ENCODE data around the gene APOBEC2. TPM values are rescaled to one million over a fixed set of nuclear protein-coding genes. Genes with fewer than 3 reads are reported as not detected.

Gene APOBEC2
- total RNA-seq, 1 donor from 2014 or later = not detected

DNA sequence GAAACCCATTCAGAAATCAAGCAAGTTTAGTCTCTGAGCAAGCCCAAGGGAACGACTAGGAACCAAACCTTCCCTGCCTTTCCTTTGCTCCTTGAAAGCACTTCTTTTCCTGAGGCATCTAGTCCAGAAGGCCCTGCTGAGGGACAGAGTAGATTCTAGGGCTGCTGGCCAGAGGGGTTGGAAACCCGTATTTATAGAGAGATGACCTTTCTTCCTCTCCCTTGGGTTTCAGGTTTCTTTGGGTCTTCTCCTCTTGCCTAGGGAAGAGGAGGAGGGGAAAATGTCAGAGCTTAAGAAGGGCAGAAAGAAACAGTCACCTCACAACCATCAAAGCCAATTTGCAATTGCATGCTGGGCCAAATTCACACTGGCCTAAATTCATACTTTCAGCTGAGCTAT is 5.8 kb downstream of the APOBEC2 start:
- Histone ChIP-seq H3K27me3 (ENCODE audit: control insufficient read depth, insufficient read depth, low read length) (no peaks in the 10 kb centered on the region), H3K36me3 (ENCODE audit: control insufficient read depth, insufficient read depth, low read length) (no peaks in the 10 kb centered on the region), H3K4me3 (ENCODE audit: low read depth, low read length) (no peak overlapping the region)
- FAIRE-seq = no peak
- no peak for DNase-seq (ENCODE audit: low read depth)
- TF ChIP-seq, protein P1, sequence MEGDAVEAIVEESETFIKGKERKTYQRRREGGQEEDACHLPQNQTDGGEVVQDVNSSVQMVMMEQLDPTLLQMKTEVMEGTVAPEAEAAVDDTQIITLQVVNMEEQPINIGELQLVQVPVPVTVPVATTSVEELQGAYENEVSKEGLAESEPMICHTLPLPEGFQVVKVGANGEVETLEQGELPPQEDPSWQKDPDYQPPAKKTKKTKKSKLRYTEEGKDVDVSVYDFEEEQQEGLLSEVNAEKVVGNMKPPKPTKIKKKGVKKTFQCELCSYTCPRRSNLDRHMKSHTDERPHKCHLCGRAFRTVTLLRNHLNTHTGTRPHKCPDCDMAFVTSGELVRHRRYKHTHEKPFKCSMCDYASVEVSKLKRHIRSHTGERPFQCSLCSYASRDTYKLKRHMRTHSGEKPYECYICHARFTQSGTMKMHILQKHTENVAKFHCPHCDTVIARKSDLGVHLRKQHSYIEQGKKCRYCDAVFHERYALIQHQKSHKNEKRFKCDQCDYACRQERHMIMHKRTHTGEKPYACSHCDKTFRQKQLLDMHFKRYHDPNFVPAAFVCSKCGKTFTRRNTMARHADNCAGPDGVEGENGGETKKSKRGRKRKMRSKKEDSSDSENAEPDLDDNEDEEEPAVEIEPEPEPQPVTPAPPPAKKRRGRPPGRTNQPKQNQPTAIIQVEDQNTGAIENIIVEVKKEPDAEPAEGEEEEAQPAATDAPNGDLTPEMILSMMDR (IDR thresholded peaks at IDR 0.05; ENCODE audit: insufficient read depth, low read length, severe bottlenecking) = no peak

DNA sequence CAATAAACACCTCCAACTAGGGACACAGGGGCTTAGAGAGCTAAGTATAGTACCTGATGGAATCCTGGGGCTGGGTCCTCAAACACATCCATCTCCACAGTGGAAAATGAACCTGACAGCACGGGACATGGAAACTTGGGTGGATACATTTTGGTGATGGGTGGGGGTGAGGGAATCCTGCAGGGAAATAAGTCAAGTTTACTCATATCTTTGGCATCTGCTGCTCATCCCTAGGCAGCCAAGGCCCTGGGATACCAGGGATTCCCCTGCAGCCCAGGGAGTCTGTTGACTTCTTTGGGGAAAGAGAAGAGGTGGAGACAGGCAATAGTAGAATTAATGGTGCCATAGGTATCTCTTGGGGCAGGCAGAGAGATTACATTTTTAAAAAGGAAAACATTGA is 6.6 kb downstream of the APOBEC2 start:
- no peak overlapping the region for H3K4me3 ChIP-seq (ENCODE audit: low read depth, low read length)
- DNase-seq (ENCODE audit: low read depth) (peak; percentile 41), FAIRE-seq (no peak)
- no peaks in the 10 kb centered on the region for H3K36me3 ChIP-seq (ENCODE audit: control insufficient read depth, insufficient read depth, low read length)
- H3K27me3 ChIP-seq (ENCODE audit: control insufficient read depth, insufficient read depth, low read length) = no peaks in the 10 kb centered on the region
- TF ChIP-seq, protein P1 (IDR thresholded peaks at IDR 0.05; ENCODE audit: insufficient read depth, low read length, severe bottlenecking) = no peak

DNA sequence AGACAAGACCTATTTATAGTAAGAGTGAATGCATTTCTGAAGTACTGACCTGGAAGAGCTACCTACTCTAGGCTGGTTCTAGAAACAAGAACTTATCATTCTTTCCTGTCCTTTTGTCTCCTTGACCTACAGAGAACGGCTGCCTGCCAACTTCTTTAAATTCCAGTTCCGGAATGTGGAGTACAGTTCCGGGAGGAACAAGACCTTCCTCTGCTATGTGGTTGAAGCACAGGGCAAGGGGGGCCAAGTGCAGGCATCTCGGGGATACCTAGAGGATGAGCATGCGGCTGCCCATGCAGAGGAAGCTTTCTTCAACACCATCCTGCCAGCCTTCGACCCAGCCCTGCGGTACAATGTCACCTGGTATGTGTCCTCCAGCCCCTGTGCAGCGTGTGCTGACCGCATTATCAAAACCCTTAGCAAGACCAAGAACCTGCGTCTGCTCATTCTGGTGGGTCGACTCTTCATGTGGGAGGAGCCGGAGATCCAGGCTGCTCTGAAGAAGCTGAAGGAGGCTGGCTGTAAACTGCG is 8.3 kb downstream of the APOBEC2 start:
- Histone ChIP-seq H3K27me3 (ENCODE audit: control insufficient read depth, insufficient read depth, low read length) (no peaks in the 10 kb centered on the region), H3K36me3 (ENCODE audit: control insufficient read depth, insufficient read depth, low read length) (peaks cover 1% of the 10 kb centered on the region), H3K4me3 (ENCODE audit: low read depth, low read length) (no peak overlapping the region)
- TF ChIP-seq, protein P1 (IDR thresholded peaks at IDR 0.05; ENCODE audit: insufficient read depth, low read length, severe bottlenecking) = no peak
- FAIRE-seq = no peak
- no peak for DNase-seq (ENCODE audit: low read depth)

DNA sequence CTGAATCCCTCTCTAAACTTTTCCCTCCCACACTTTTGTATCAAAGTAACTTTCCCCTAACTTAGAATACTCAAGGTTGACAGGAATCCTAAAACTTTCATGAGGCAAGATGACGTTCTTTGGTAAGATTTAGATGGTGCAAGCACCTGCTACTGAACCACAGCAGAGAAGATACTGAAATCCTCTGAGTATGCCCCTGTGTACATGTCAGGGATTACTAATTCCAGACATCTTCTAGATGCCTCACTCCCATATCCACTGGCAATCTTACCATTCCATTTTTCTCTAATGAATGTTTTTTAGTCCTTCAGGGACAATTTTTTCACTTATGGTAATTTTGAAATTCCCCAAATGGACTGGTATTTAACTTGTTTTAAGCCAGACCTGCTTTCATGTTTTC is 9.1 kb downstream of the APOBEC2 start:
- DNase-seq (ENCODE audit: low read depth) = no peak
- no peak overlapping the region for H3K4me3 ChIP-seq (ENCODE audit: low read depth, low read length)
- H3K27me3 ChIP-seq (ENCODE audit: control insufficient read depth, insufficient read depth, low read length) = no peaks in the 10 kb centered on the region
- TF ChIP-seq, protein P1 (IDR thresholded peaks at IDR 0.05; ENCODE audit: insufficient read depth, low read length, severe bottlenecking) = no peak
- no peak for FAIRE-seq
- peaks cover 1% of the 10 kb centered on the region for H3K36me3 ChIP-seq (ENCODE audit: control insufficient read depth, insufficient read depth, low read length)

DNA sequence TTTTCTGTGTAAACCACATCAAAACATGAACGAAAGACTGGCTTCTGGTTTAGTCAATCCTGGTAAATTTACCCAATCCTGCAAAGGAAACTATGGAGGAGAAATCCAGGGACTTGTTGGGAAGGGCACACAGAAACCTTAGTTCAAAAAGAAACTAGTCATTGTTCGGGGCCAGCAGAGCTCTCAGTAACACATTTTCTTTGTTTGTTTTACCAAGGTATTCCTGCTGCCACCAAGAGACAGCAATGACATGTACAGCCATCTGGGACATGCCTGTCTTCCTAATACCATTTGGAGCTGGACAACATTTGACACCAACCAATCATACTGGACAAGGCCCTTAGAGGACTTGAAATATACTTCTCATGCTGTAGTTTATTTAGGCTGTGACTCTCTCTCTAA is 10.9 kb downstream of the APOBEC2 start:
- peaks cover 3% of the 10 kb centered on the region for H3K36me3 ChIP-seq (ENCODE audit: control insufficient read depth, insufficient read depth, low read length)

More for the DNA sequence above, 10.9 kb downstream of the APOBEC2 start:
- TF ChIP-seq, protein P1 (IDR thresholded peaks at IDR 0.05; ENCODE audit: insufficient read depth, low read length, severe bottlenecking) = no peak
- DNase-seq (ENCODE audit: low read depth) (no peak), FAIRE-seq (no peak)
- Histone ChIP-seq H3K27me3 (ENCODE audit: control insufficient read depth, insufficient read depth, low read length) (no peaks in the 10 kb centered on the region), H3K4me3 (ENCODE audit: low read depth, low read length) (no peak overlapping the region)
